HG03354 (cell line): ENCODE data around the gene LTBP1.

ENCODE experiments used
- ATAC-seq: cut with Tn5 transposase; IDR thresholded peaks from one replicate; pipeline ENCODE4 v1.9.1; 2021; ENCODE audit warnings: mild to moderate bottlenecking; ENCODE audit not compliant: unreplicated experiment, poor library complexity, severe bottlenecking

Gene LTBP1

GRCh38 chr2:33002863-33003262 lies 56.1 kb downstream of the LTBP1 start:
- ATAC-seq, result no peak

- no peak for ATAC-seq
Observed at GRCh38 chr2:33005057-33005456, 58.3 kb downstream of the LTBP1 start.

- no peak for ATAC-seq
Observed at GRCh38 chr2:33008716-33009115, 62.0 kb downstream of the LTBP1 start.

- no peak for ATAC-seq
Observed at GRCh38 chr2:33009249-33009648, 62.5 kb downstream of the LTBP1 start.

- no peak for ATAC-seq
Observed at GRCh38 chr2:33011373-33011772, 64.6 kb downstream of the LTBP1 start.

- no peak for ATAC-seq
Observed at GRCh38 chr2:33011941-33012340, 65.2 kb downstream of the LTBP1 start.

GRCh38 chr2:33013684-33014110 lies 66.9 kb downstream of the LTBP1 start:
- ATAC-seq, result no peak

- ATAC-seq, result no peak
Observed at GRCh38 chr2:33014268-33014667, 67.5 kb downstream of the LTBP1 start.

- ATAC-seq, result no peak
Observed at GRCh38 chr2:33015421-33016142, 68.8 kb downstream of the LTBP1 start.

GRCh38 chr2:33018271-33018670 lies 71.5 kb downstream of the LTBP1 start:
- no peak for ATAC-seq

GRCh38 chr2:33019796-33020195 lies 73.0 kb downstream of the LTBP1 start:
- ATAC-seq, result no peak

- ATAC-seq, result no peak
Observed at GRCh38 chr2:33020883-33021282, 74.1 kb downstream of the LTBP1 start.

- no peak for ATAC-seq
Observed at GRCh38 chr2:33021542-33022227, 74.9 kb downstream of the LTBP1 start.

- ATAC-seq, result no peak
Observed at GRCh38 chr2:33022395-33022985, 75.7 kb downstream of the LTBP1 start.

- ATAC-seq, result no peak
Observed at GRCh38 chr2:33022989-33023727, 76.4 kb downstream of the LTBP1 start.

- no peak for ATAC-seq
Observed at GRCh38 chr2:33023728-33024500, 77.2 kb downstream of the LTBP1 start.

- no peak for ATAC-seq
Observed at GRCh38 chr2:33024758-33025157, 78.0 kb downstream of the LTBP1 start.

GRCh38 chr2:33029459-33029858 lies 82.7 kb downstream of the LTBP1 start:
- ATAC-seq, result no peak

- ATAC-seq, result no peak
Observed at GRCh38 chr2:33029926-33030325, 83.2 kb downstream of the LTBP1 start.

- ATAC-seq, result no peak
Observed at GRCh38 chr2:33030326-33030725, 83.6 kb downstream of the LTBP1 start.
